GM12872 (cell line): ENCODE data around the gene CALN1.

Experiments
- TF ChIP-seq, protein P1 (sequence below): IDR thresholded peaks from 3 replicates; pipeline ENCODE4 v1.5.1; 2011; ENCODE audit warnings: low read depth, mild to moderate bottlenecking, low read length, moderate library complexity; ENCODE audit not compliant: insufficient read depth

The CALN1 gene

GRCh38 chr7:72321637-72322036, 90.5 kb downstream of the CALN1 start:
- TF ChIP-seq, protein P1, sequence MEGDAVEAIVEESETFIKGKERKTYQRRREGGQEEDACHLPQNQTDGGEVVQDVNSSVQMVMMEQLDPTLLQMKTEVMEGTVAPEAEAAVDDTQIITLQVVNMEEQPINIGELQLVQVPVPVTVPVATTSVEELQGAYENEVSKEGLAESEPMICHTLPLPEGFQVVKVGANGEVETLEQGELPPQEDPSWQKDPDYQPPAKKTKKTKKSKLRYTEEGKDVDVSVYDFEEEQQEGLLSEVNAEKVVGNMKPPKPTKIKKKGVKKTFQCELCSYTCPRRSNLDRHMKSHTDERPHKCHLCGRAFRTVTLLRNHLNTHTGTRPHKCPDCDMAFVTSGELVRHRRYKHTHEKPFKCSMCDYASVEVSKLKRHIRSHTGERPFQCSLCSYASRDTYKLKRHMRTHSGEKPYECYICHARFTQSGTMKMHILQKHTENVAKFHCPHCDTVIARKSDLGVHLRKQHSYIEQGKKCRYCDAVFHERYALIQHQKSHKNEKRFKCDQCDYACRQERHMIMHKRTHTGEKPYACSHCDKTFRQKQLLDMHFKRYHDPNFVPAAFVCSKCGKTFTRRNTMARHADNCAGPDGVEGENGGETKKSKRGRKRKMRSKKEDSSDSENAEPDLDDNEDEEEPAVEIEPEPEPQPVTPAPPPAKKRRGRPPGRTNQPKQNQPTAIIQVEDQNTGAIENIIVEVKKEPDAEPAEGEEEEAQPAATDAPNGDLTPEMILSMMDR = no peak

DNA sequence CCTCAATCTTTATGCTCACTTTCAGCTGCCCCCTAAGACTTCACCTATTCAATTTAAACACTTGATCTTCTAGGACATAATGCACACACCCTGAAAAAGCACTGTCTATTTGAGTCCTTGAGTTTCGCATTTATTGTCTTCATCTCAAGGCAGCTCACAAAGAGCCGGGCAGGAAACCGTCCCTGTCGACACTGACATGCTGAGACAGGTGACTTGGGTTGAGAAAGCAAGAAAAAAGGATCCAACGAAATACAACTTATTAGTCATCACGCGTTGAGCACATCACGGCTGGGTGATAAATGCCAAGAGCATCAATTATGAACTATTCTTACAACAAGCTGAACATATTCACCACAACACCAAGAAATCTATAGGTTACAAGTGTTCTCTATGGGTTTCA, 91.1 kb downstream of the CALN1 start:
- TF ChIP-seq, protein P1 = no peak

- TF ChIP-seq, protein P1 = no peak
Measured at GRCh38 chr7:72317341-72317740, 94.8 kb downstream of the CALN1 start.

DNA sequence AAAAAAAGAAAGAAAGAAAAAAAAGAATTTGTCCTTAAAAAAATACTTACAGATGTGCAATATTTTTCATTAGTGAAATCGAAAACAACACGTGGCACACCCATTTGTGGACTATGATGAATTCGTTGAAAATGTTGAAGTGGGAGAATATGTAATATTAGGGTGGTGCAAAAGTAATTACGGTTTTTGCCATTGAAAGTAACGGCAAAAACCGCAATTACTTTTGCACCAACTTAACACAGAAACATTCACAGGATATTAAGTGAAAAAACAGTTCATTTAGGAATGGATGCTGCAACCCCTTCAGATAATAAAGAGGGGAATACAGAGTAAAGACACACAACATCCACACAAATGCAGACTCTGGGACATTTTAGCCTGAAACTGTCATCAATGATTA, 96.0 kb downstream of the CALN1 start:
- TF ChIP-seq, protein P1 = no peak

DNA sequence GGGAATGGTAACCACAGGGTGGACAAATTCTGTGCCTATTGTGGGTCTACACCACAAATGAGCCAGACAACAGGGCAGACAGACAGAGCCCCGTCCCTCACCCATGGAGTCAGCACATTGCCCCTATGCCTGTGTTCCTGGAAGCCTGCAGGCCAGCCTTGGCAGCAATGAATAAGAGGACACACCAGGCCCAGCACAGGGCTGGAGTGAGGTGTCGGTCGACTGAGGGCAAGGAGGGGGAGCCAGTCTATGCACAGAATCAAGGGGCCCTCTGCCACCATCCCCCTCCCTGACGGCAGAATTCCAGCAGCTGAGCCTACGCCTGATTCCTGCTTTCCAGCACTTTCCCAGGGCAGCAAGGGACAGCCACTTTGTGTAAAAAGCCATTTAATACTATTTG, 98.2 kb downstream of the CALN1 start:
- TF ChIP-seq, protein P1 = no peak

DNA sequence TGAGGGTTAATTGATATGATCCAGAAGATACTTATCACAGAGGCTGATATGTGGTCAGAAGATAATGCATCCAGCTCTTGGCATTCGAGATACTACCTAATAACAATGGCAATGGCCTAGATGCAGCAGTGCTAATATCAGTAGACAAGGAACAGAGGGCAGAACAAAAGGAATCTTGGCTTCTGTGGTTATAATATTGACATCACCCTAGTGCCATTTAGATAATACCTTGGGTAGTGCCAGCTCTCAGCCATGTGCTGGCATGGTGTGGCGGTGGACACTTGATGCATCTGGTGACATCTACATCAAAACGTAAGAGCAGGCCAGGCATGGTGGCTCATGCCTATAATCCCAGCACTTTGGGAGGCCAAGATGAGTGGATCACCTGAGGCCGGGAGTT, 101.8 kb downstream of the CALN1 start:
- TF ChIP-seq, protein P1 = no peak

GRCh38 chr7:72309476-72309875, 102.7 kb downstream of the CALN1 start:
- TF ChIP-seq, protein P1 = no peak

DNA sequence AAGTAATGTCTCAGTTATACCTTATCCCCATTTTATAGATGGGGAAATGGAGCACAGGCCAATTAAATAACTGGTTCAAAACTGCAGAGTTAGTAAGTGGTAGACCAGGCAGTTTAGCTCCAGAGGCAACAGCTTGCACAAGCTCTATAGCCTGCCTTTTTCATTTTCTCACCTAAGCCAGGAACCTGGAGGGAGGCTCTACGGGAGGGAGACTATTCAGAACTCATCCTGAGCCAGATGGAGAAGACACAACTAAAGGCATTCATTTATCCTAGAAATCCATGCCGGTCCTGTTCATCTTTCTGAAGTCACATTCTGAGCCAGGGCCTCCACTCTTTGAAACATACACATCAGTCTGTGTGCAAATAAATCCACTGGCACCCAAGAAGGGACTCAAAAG, 103.2 kb downstream of the CALN1 start:
- TF ChIP-seq, protein P1 = no peak
